Prostate gland (tissue), 2 donors: ENCODE data around the gene OR5AR1.

Source experiments
- CTCF ChIP-seq, 4 experiments: fragments of 200-600 bp in 2 of 4; fragments of 450-650 bp in 2 of 4; sonication (generic) in 2 of 4; IDR thresholded peaks; 1 replicate in 3 of 4; 2 replicates in 1 of 4; pipeline ENCODE4 v1.5.1; 2016 to 2019; ENCODE audit warnings: antibody characterized with exemption in 4 of 4, mild to moderate bottlenecking in 2 of 4, moderate library complexity in 2 of 4
- POLR2AphosphoS5 ChIP-seq: sonication (generic); formaldehyde crosslinking; IDR thresholded peaks from one replicate; pipeline ENCODE4 v1.6.1; 2017; ENCODE audit warnings: antibody characterized with exemption

- TF ChIP-seq CTCF (IDR thresholded peaks at IDR 0.05) (no peak), POLR2AphosphoS5 (no peak)
Observed at GRCh38 chr11:56636861-56637260, 26.6 kb upstream of the OR5AR1 start.
